K562 (cell line): ENCODE results near the gene FBXW12. TPM values are rescaled to one million over a fixed set of nuclear protein-coding genes. Genes with fewer than 3 reads are reported as not detected.

Experiments
- ARID1B ChIP-seq: fragments of 450-650 bp; IDR thresholded peaks from 2 replicates; pipeline ENCODE4 v1.6.1; 2016; ENCODE audit warnings: antibody characterized with exemption, mild to moderate bottlenecking, inconsistent platforms
- GATAD2A ChIP-seq: fragments of 450-650 bp; IDR thresholded peaks from 2 replicates; pipeline ENCODE4 v1.6.1; 2017
- HCFC1 ChIP-seq: IDR thresholded peaks from 2 replicates; pipeline ENCODE4 v1.6.1; 2012; ENCODE audit warnings: low read depth, low read length, improper control_type of control experiment
- KLF13 ChIP-seq: fragments of 450-650 bp; IDR thresholded peaks from 2 replicates; pipeline ENCODE4 v1.6.1; 2016; ENCODE audit warnings: missing genetic modification characterization, low read depth, mild to moderate bottlenecking, missing compliant biosample characterization, moderate library complexity, borderline replicate concordance
- MAZ ChIP-seq, 2 experiments: fragments of 450-650 bp in 1 of 2; sonication (generic) in 1 of 2; formaldehyde crosslinking; IDR thresholded peaks in 1 of 2; conservative IDR thresholded peaks in 1 of 2; 2 replicates each; pipeline versions ENCODE4 v1.4.0 to v1.5.0; 2020; ENCODE audit warnings: mild to moderate bottlenecking in 1 of 2, missing genetic modification reagents in 1 of 2
- MEF2A ChIP-seq: IDR thresholded peaks from 2 replicates; pipeline ENCODE4 v1.6.1; 2011; ENCODE audit warnings: low read depth, mild to moderate bottlenecking, low read length, moderate library complexity; ENCODE audit not compliant: control insufficient read depth
- MEF2D ChIP-seq: conservative IDR thresholded peaks from 2 replicates; pipeline ENCODE4 v1.6.1; 2016; ENCODE audit warnings: low read depth, missing genetic modification characterization, missing compliant biosample characterization
- NR3C1 ChIP-seq: sonication (generic); formaldehyde crosslinking; IDR thresholded peaks from 2 replicates; pipeline ENCODE4 v1.8.1; 2022; ENCODE audit warnings: missing genetic modification reagents
- PHF20 ChIP-seq: fragments of 450-650 bp; IDR thresholded peaks from 2 replicates; pipeline ENCODE4 v1.6.1; 2018; ENCODE audit not compliant: partially characterized antibody
- RFX1 ChIP-seq: fragments of 450-650 bp; IDR thresholded peaks from 2 replicates; pipeline ENCODE4 v1.6.1; 2016; ENCODE audit warnings: mild to moderate bottlenecking, moderate library complexity
- RNF2 ChIP-seq: sonication (generic); IDR thresholded peaks from 2 replicates; pipeline ENCODE4 v1.6.1; 2016
- SAP30 ChIP-seq: fragments of 200-600 bp; sonication (generic); IDR thresholded peaks from 2 replicates; pipeline ENCODE4 v1.6.1; 2012; ENCODE audit warnings: borderline replicate concordance, low read depth, mild to moderate bottlenecking, moderate library complexity, low read length, control low read depth, inconsistent platforms; ENCODE audit not compliant: insufficient read depth, poor library complexity, severe bottlenecking
- SMAD1 ChIP-seq: fragments of 150-350 bp; IDR thresholded peaks from 2 replicates; pipeline ENCODE4 v1.6.1; 2014; ENCODE audit warnings: low read length, low read depth; ENCODE audit not compliant: partially characterized antibody
- TCF15 ChIP-seq: fragments of 250-450 bp; sonication (Bioruptor Pico); IDR thresholded peaks from 2 replicates; pipeline ENCODE4 v1.8.0; 2022; ENCODE audit warnings: moderate library complexity, mild to moderate bottlenecking, inconsistent platforms
- TFE3 ChIP-seq: fragments of 450-650 bp; formaldehyde crosslinking; IDR thresholded peaks from 2 replicates; pipeline ENCODE4 v1.4.0; 2020; ENCODE audit warnings: mild to moderate bottlenecking, mixed read lengths
- polyA plus RNA-seq, 8 experiments: library from polyadenylated mRNA; depleted of rRNA in 4 of 8; stranded (reverse) in 5 of 8; unstranded in 3 of 8; fragments of >200 nt; fragmentation: Nextera tagmentation in 2 of 8; fragmentation: Illumina TruSeq in 1 of 8; extraction: Ambion mirVana in 2 of 8; extraction: Trizol in 1 of 8; gene quantifications; 2 replicates each; pipeline versions ENCODE4 v1.2.1 to v1.2.3, GENCODE V29; 2011 to 2014; ENCODE audit warnings: inconsistent platforms in 1 of 8, missing spikeins in 1 of 8
- total RNA-seq, 7 experiments: library from RNA; depleted of rRNA in 6 of 7; stranded (reverse); fragments of >200 nt in 6 of 7; fragmentation: Illumina TruSeq in 2 of 7; extraction: Trizol in 2 of 7; gene quantifications; 2 replicates each; pipeline versions ENCODE4 v1.2.1 to v1.2.3, GENCODE V29; 2011 to 2021; ENCODE audit warnings: low replicate concordance in 1 of 7
- TF ChIP-seq, protein P1 (sequence below): fragments of 250-450 bp; sonication (Bioruptor Pico); IDR thresholded peaks from 2 replicates; pipeline ENCODE4 v1.4.0; 2020
- TF ChIP-seq, protein P2 (sequence below), 2 experiments: IDR thresholded peaks; 2 replicates each; pipeline ENCODE4 v1.6.1; 2012; ENCODE audit warnings: improper control_type of control experiment in 2 of 2, low read depth in 2 of 2, low read length in 2 of 2, borderline replicate concordance in 1 of 2

The FBXW12 gene
- total and polyA plus RNA-seq, 9 of the 15 experiments (the other 6 are each of a cell fraction or from before 2014, with no cell fraction given), result 0.04 to 0.07 (median 0.06) TPM; not detected in 6

DNA sequence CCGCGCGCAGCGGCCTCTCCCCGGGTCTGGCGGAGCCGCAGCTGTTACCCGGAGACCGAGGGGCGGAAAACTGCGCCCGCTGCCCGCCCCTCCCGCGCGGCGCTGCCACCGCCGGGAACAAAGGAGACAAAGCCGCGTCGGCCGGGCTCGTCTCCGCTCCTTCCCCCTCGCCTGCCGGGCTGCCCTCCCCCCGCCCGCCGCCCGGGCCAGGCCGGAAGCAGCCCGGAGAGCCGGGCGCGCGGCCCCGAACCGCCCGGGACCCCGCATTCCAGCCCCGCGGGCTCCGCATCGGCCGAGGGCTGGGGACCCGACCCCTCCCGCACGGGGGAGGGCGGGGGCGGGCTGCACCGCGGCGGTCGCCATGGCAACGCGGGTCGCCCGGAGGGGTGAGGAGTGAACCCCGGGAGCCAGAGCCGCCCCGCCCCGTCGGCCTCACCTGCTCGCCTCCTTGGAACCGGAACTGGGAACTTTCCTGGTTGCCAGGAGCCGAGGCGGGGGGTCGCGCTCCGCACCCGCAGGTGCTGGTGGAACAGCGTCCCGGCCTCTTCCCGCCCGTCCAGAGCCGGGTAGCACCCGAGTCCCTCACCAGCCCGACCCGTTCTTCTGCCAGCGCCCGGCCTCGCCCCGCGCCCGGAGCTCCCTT, 57.4 kb downstream of the FBXW12 start (continued):
- TF ChIP-seq, protein P1, sequence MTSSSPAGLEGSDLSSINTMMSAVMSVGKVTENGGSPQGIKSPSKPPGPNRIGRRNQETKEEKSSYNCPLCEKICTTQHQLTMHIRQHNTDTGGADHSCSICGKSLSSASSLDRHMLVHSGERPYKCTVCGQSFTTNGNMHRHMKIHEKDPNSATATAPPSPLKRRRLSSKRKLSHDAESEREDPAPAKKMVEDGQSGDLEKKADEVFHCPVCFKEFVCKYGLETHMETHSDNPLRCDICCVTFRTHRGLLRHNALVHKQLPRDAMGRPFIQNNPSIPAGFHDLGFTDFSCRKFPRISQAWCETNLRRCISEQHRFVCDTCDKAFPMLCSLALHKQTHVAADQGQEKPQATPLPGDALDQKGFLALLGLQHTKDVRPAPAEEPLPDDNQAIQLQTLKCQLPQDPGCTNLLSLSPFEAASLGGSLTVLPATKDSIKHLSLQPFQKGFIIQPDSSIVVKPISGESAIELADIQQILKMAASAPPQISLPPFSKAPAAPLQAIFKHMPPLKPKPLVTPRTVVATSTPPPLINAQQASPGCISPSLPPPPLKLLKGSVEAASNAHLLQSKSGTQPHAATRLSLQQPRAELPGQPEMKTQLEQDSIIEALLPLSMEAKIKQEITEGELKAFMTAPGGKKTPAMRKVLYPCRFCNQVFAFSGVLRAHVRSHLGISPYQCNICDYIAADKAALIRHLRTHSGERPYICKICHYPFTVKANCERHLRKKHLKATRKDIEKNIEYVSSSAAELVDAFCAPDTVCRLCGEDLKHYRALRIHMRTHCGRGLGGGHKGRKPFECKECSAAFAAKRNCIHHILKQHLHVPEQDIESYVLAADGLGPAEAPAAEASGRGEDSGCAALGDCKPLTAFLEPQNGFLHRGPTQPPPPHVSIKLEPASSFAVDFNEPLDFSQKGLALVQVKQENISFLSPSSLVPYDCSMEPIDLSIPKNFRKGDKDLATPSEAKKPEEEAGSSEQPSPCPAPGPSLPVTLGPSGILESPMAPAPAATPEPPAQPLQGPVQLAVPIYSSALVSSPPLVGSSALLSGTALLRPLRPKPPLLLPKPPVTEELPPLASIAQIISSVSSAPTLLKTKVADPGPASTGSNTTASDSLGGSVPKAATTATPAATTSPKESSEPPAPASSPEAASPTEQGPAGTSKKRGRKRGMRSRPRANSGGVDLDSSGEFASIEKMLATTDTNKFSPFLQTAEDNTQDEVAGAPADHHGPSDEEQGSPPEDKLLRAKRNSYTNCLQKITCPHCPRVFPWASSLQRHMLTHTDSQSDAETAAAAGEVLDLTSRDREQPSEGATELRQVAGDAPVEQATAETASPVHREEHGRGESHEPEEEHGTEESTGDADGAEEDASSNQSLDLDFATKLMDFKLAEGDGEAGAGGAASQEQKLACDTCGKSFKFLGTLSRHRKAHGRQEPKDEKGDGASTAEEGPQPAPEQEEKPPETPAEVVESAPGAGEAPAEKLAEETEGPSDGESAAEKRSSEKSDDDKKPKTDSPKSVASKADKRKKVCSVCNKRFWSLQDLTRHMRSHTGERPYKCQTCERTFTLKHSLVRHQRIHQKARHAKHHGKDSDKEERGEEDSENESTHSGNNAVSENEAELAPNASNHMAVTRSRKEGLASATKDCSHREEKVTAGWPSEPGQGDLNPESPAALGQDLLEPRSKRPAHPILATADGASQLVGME (CRISPR knock-in tag), result no peak
- peak; percentile 89 for TF ChIP-seq RFX1
- no peak for TF ChIP-seq GATAD2A
- peak in 1 of 2 experiments; percentile 74; a peak in 2 of 4 replicates for TF ChIP-seq MAZ (CRISPR knock-in tag; conservative IDR thresholded peaks at IDR 0.05 in 1 of 2, IDR thresholded peaks at IDR 0.05 in 1 of 2)
- TF ChIP-seq ARID1B, result no peak
- TF ChIP-seq TCF15, result no peak
- no peak for TF ChIP-seq KLF13 (tag)
- TF ChIP-seq, protein P2, sequence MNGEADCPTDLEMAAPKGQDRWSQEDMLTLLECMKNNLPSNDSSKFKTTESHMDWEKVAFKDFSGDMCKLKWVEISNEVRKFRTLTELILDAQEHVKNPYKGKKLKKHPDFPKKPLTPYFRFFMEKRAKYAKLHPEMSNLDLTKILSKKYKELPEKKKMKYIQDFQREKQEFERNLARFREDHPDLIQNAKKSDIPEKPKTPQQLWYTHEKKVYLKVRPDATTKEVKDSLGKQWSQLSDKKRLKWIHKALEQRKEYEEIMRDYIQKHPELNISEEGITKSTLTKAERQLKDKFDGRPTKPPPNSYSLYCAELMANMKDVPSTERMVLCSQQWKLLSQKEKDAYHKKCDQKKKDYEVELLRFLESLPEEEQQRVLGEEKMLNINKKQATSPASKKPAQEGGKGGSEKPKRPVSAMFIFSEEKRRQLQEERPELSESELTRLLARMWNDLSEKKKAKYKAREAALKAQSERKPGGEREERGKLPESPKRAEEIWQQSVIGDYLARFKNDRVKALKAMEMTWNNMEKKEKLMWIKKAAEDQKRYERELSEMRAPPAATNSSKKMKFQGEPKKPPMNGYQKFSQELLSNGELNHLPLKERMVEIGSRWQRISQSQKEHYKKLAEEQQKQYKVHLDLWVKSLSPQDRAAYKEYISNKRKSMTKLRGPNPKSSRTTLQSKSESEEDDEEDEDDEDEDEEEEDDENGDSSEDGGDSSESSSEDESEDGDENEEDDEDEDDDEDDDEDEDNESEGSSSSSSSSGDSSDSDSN (IDR thresholded peaks at IDR 0.05; ENCODE audit: borderline replicate concordance in 1 of 2, low read depth in 2 of 2, low read length in 2 of 2), result no peak; a peak in 1 of 4 replicates
- no peak for TF ChIP-seq SMAD1
- TF ChIP-seq TFE3 (CRISPR knock-in tag), result no peak
- peak; percentile 64 for TF ChIP-seq SAP30
- TF ChIP-seq PHF20, result no peak
- TF ChIP-seq RNF2, result no peak
- no peak for TF ChIP-seq HCFC1
- no peak for TF ChIP-seq MEF2D
- no peak for TF ChIP-seq NR3C1
- no peak for TF ChIP-seq MEF2A
